K562 (cell line): ENCODE data around the gene MCC.

ENCODE experiments used
- CREB1 ChIP-seq, 2 experiments: sonication (generic) in 1 of 2; formaldehyde crosslinking in 1 of 2; IDR thresholded peaks; 2 replicates each; pipeline versions ENCODE4 v1.6.1 to v1.8.0; 2012 to 2022; ENCODE audit warnings: inconsistent platforms in 1 of 2, mild to moderate bottlenecking in 1 of 2, missing genetic modification reagents in 1 of 2, moderate library complexity in 1 of 2
- EZH2 ChIP-seq: IDR thresholded peaks from 2 replicates; pipeline ENCODE4 v1.6.1; 2012; ENCODE audit warnings: low read depth, mild to moderate bottlenecking, inconsistent platforms, low read length, borderline replicate concordance
- FOXM1 ChIP-seq, 2 experiments: fragments of 450-650 bp in 1 of 2; sonication (generic) in 1 of 2; formaldehyde crosslinking in 1 of 2; IDR thresholded peaks; 2 replicates each; pipeline versions ENCODE4 v1.6.1 to v1.9.0; 2017 to 2022; ENCODE audit warnings: low read depth in 2 of 2, mild to moderate bottlenecking in 2 of 2, missing genetic modification reagents in 1 of 2, moderate library complexity in 1 of 2
- MAFK ChIP-seq: IDR thresholded peaks from 2 replicates; pipeline ENCODE4 v1.6.1; 2011; ENCODE audit warnings: low read length, improper control_type of control experiment
- YY1 ChIP-seq, 3 experiments: IDR thresholded peaks; 2 replicates each; pipeline ENCODE4 v1.6.1; 2011; ENCODE audit warnings: low read length in 2 of 3, mild to moderate bottlenecking in 2 of 3, moderate library complexity in 2 of 3, borderline replicate concordance in 1 of 3, control low read depth in 1 of 3, low read depth in 1 of 3; ENCODE audit not compliant: insufficient read depth in 3 of 3, insufficient replicate concordance in 2 of 3, control insufficient read depth in 1 of 3, insufficient read length in 1 of 3; ENCODE audit errors: extremely low read depth in 1 of 3
- TF ChIP-seq, protein P1 (sequence below), 3 experiments: fragments of 200-800 bp in 1 of 3; sonication (Bioruptor generic) in 1 of 3; sonication (generic) in 1 of 3; formaldehyde crosslinking in 1 of 3; IDR thresholded peaks; 2 replicates each; pipeline versions ENCODE4 v1.6.1 to v1.8.0; 2016 to 2022; ENCODE audit warnings: mild to moderate bottlenecking in 2 of 3, missing compliant biosample characterization in 2 of 3, missing genetic modification characterization in 2 of 3, missing genetic modification reagents in 1 of 3
- TF ChIP-seq, protein P2 (sequence below): sonication (generic); formaldehyde crosslinking; IDR thresholded peaks from 2 replicates; pipeline ENCODE4 v1.8.0; 2022; ENCODE audit warnings: mild to moderate bottlenecking, missing genetic modification reagents
- TF ChIP-seq, protein P3 (sequence below), 3 experiments: IDR thresholded peaks in 2 of 3; conservative IDR thresholded peaks in 1 of 3; 2 replicates each; pipeline ENCODE4 v1.5.1; 2011 to 2012; ENCODE audit warnings: low read length in 3 of 3, mild to moderate bottlenecking in 3 of 3, control low read depth in 2 of 3, improper control_type of control experiment in 1 of 3, inconsistent platforms in 1 of 3, low read depth in 1 of 3, mixed read lengths in 1 of 3, moderate library complexity in 1 of 3; ENCODE audit not compliant: insufficient read depth in 2 of 3
- TF ChIP-seq, protein P4 (sequence below): IDR thresholded peaks from 3 replicates; pipeline ENCODE4 v1.6.1; 2011; ENCODE audit warnings: borderline replicate concordance, mild to moderate bottlenecking, moderate library complexity; ENCODE audit not compliant: insufficient read length; ENCODE audit errors: extremely low read depth

DNA sequence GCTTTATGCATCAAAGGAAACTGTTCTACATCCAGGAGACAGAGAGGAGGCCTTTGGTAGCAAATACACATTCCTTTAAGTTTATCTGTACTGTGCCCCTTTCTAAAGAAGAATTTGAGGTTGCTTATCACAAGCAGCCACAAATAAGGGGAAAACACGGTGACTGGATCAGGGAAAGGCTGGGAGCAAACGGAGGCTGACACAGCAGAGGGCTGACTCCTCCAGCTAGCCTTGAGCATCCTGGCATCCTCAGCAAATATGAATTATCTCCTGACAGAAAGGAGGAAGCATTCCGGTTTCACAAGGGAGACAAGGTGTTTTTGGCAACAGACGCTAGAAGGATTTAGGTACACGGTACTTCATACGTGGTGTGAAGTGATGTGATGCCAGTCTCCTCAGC is 378.1 kb downstream of the MCC start:
- TF ChIP-seq, protein P1, sequence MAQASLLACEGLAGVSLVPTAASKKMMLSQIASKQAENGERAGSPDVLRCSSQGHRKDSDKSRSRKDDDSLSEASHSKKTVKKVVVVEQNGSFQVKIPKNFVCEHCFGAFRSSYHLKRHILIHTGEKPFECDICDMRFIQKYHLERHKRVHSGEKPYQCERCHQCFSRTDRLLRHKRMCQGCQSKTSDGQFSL (CRISPR knock-in tag; IDR thresholded peaks at IDR 0.05) = no peak
- TF ChIP-seq, protein P1 (tag; IDR thresholded peaks at IDR 0.05) = no peak
- no peak for TF ChIP-seq YY1 (IDR thresholded peaks at IDR 0.05; ENCODE audit: borderline replicate concordance in 1 of 3, control insufficient read depth in 1 of 3, extremely low read depth in 1 of 3, insufficient read depth in 3 of 3, insufficient read length in 1 of 3, insufficient replicate concordance in 2 of 3, low read depth in 1 of 3, low read length in 2 of 3)
- TF ChIP-seq, protein P2, sequence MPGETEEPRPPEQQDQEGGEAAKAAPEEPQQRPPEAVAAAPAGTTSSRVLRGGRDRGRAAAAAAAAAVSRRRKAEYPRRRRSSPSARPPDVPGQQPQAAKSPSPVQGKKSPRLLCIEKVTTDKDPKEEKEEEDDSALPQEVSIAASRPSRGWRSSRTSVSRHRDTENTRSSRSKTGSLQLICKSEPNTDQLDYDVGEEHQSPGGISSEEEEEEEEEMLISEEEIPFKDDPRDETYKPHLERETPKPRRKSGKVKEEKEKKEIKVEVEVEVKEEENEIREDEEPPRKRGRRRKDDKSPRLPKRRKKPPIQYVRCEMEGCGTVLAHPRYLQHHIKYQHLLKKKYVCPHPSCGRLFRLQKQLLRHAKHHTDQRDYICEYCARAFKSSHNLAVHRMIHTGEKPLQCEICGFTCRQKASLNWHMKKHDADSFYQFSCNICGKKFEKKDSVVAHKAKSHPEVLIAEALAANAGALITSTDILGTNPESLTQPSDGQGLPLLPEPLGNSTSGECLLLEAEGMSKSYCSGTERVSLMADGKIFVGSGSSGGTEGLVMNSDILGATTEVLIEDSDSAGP (CRISPR knock-in tag) = no peak
- TF ChIP-seq, protein P3, sequence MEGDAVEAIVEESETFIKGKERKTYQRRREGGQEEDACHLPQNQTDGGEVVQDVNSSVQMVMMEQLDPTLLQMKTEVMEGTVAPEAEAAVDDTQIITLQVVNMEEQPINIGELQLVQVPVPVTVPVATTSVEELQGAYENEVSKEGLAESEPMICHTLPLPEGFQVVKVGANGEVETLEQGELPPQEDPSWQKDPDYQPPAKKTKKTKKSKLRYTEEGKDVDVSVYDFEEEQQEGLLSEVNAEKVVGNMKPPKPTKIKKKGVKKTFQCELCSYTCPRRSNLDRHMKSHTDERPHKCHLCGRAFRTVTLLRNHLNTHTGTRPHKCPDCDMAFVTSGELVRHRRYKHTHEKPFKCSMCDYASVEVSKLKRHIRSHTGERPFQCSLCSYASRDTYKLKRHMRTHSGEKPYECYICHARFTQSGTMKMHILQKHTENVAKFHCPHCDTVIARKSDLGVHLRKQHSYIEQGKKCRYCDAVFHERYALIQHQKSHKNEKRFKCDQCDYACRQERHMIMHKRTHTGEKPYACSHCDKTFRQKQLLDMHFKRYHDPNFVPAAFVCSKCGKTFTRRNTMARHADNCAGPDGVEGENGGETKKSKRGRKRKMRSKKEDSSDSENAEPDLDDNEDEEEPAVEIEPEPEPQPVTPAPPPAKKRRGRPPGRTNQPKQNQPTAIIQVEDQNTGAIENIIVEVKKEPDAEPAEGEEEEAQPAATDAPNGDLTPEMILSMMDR (IDR thresholded peaks at IDR 0.05 in 2 of 3, conservative IDR thresholded peaks at IDR 0.05 in 1 of 3; ENCODE audit: insufficient read depth in 2 of 3, low read depth in 1 of 3, low read length in 3 of 3) = no peak
- no peak for TF ChIP-seq FOXM1 (IDR thresholded peaks at IDR 0.05; ENCODE audit: low read depth)
- no peak for TF ChIP-seq FOXM1 (CRISPR knock-in tag; IDR thresholded peaks at IDR 0.05; ENCODE audit: low read depth)
- no peak for TF ChIP-seq MAFK
- TF ChIP-seq EZH2 = no peak
- TF ChIP-seq, protein P4, sequence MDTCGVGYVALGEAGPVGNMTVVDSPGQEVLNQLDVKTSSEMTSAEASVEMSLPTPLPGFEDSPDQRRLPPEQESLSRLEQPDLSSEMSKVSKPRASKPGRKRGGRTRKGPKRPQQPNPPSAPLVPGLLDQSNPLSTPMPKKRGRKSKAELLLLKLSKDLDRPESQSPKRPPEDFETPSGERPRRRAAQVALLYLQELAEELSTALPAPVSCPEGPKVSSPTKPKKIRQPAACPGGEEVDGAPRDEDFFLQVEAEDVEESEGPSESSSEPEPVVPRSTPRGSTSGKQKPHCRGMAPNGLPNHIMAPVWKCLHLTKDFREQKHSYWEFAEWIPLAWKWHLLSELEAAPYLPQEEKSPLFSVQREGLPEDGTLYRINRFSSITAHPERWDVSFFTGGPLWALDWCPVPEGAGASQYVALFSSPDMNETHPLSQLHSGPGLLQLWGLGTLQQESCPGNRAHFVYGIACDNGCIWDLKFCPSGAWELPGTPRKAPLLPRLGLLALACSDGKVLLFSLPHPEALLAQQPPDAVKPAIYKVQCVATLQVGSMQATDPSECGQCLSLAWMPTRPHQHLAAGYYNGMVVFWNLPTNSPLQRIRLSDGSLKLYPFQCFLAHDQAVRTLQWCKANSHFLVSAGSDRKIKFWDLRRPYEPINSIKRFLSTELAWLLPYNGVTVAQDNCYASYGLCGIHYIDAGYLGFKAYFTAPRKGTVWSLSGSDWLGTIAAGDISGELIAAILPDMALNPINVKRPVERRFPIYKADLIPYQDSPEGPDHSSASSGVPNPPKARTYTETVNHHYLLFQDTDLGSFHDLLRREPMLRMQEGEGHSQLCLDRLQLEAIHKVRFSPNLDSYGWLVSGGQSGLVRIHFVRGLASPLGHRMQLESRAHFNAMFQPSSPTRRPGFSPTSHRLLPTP = no peak
- no peak for TF ChIP-seq CREB1 (IDR thresholded peaks at IDR 0.05)
- TF ChIP-seq CREB1 (CRISPR knock-in tag; IDR thresholded peaks at IDR 0.05) = no peak
